Lung microvascular endothelial cell (primary cell): Measurements from ENCODE around the gene ASB18. TPM values are rescaled to one million over a fixed set of nuclear protein-coding genes. Genes with fewer than 3 reads are reported as not detected.
A peak's percentile ranks its signal among the peaks of the same experiment; 100 is the strongest.
"Not testable (repeated sequence)": the region's sequence is repeated elsewhere in the genome, so short reads cannot be mapped to it uniquely, and the experiment has no call there.

Source experiments
- DNase-seq, 2 donors: peaks; one replicate each; pipeline versions ENCODE4 v3.0.0 to v3.0.0-alpha.2; 2010; ENCODE audit warnings: low read depth in 2 of 2
- total RNA-seq: library from RNA; depleted of rRNA; stranded (reverse); fragments of >200 nt; gene quantifications from 2 replicates; pipeline ENCODE4 v1.2.1, GENCODE V29; 2014

ASB18 gene, protein sequence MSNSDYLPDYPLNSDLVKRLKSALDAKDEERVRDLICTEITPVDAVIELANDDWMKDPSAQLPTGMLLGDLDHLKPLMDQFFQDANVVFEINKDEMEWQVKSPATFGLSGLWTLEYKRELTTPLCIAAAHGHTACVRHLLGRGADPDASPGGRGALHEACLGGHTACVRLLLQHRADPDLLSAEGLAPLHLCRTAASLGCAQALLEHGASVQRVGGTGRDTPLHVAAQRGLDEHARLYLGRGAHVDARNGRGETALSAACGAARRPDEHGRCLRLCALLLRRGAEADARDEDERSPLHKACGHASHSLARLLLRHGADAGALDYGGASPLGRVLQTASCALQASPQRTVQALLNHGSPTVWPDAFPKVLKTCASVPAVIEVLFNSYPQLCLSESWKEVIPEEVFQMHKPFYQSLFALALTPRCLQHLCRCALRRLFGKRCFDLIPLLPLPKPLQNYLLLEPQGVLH
- not detected in 2 replicates for total RNA-seq

- DNase-seq = no peak
Measured at GRCh38 chr2:236264256-236264655, at the start of gene ASB18. ASB18 (minus strand) TSS chr2:236264406; CDS start chr2:236264345, 61 bp downstream.

GRCh38 chr2:236311286-236311685 lies 47.1 kb upstream of the ASB18 start:
- DNase-seq = no peak

DNA sequence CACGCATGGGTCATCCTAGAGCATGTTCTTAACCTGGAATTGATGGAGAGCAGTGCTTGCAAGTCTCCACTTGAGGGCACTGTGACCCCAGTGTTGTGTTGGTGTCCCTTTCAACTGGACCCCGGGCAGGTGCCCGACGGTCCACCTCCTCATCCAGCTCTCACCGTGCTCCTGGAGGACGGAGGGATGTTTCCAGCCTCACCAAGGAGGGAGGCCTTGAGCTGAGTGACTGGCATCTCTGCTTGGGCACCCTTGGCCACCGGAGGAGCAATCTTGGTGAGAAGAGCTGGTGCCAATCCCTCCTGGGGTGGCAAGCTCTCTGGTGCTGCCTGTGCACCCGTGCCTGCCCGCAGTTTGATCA lies 45.4 kb upstream of the ASB18 start:
- DNase-seq = peak; percentile 35 to 62

GRCh38 chr2:236308855-236309668 lies 44.9 kb upstream of the ASB18 start:
- DNase-seq = no peak

GRCh38 chr2:236307641-236308040 lies 43.4 kb upstream of the ASB18 start:
- no peak for DNase-seq

DNA sequence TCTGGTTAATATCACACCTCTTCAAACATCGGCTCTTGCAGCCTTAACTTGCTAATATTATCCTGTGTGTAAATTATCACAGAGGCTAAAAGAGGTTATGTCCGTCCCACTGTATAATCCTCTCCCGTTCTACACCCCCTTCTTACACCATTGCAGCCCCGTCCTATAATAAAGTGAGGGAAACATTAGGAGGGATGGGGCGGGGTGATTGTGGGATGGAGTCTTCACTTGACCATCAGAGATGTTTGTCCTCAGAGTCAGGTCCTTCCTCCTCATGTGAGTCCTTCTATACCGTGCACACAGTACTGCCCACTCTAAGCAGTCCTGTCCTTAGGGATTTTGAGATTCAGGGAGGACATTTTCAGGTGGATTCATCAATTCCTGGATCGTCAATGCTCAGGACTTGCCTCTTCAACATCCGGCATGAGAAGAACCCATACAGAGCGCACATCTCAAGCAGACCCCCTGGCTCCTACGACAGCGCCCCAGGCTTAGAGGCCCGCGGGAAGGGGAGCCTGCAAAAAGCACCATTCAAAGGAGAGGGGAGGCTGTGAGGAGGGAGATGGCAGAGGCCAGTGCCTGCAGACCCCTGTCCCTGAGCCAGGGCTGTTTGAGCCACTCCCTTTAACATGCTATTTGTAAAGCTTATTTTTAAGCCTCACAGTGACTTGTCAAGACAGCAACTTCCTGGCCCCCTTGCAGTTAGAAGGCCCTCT lies 42.8 kb upstream of the ASB18 start:
- no peak for DNase-seq

GRCh38 chr2:236305964-236306605 lies 41.9 kb upstream of the ASB18 start:
- DNase-seq = no peak

DNA sequence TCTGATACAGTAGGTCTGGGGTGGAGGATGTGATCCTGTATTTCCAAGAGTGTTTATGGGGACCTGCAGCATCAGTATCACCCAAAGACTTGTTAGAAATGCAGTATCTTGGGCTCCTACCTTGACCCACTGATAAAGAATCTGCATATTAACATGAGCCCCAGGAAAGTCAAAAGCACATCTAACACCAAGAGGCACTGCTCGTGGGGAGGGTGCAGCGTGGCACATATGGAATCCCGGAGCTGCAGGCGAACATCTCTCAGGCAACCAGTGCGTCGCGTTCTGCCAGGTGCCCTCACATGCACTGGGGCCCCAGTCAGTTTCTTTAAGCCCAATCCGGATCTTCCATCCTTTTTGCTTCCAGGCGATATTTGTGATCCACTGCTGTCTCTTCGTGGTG lies 41.3 kb upstream of the ASB18 start:
- DNase-seq = no peak

GRCh38 chr2:236303935-236304334 lies 39.7 kb upstream of the ASB18 start:
- DNase-seq = no peak

- no peak for DNase-seq
Measured at GRCh38 chr2:236302555-236302954, 38.3 kb upstream of the ASB18 start.

DNA sequence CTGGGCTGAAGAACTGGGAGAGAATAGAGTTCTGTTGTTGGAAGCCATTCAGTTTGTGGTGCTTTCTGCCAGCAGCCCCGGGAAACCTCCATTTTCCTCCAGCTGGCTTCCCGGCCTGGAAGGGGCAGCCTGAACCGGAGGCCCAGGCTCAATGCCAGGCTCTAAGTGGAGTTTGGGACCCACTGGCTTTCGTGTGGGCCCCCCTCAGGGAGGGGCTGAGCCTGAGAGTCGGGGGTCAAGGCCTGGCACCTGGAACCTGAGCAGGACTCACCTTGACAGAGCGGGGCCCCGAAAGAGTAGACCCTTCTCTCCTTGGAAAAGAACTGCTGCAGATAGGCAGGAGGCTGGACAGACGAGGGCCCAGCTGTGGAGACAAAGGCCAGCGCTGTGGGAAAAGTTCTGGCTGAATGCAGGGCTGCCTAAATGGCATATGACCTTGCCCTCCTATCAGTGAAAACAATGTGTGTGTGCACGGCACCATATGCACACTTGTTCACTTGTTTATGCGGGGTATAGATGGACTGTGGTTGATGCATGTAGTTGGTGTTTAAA lies 34.8 kb upstream of the ASB18 start:
- DNase-seq = no peak

- no peak for DNase-seq
Measured at GRCh38 chr2:236295481-236295880, 31.3 kb upstream of the ASB18 start.

- no peak for DNase-seq
Measured at GRCh38 chr2:236294647-236295046, 30.4 kb upstream of the ASB18 start.

DNA sequence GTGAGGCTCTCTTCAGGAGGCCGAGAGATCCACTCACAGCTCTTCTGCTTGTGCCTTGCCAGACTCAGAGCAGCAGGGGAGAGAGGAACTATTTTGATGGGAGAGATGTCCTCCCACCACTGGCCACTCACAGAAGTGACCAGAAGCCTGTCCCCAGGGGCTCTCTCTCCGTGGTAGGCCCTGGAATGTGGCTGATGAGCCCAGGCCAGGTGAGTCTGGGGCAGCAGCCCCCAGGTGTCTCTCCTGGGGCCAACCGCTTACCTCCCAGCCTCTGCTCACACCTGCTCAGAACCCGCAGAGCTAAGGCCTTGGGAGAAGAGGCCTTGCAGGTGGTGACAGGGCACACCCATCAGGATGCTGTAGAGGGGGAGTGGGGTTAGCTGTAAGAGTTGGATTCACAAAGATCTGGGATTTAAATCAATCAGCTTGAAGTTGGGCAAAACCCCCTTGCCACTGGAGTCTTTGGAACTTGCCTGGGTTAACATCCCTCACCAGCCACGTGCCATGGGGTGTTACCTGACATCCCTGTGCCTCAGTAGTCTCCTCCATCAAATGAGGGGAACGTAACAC lies 29.1 kb upstream of the ASB18 start:
- no peak for DNase-seq

DNA sequence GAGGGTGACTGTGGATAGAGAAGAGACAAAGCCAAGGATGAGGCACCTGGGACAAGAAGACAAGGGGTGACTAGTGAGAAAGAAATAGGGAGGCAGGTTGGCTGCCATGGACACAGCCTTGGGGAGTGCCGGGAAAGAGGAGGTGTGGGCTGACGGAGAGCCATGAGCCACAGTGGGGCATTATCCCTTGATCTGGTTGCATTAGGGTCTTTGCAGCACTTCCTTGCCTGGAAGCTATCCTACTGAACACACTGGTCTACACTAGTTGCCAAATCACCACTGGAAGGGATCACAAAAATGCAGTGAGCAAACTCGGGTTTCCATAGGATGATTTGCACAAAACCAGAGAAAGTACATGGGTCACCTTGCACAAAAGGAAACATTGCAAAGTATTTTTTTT lies 27.7 kb upstream of the ASB18 start:
- no peak for DNase-seq

DNA sequence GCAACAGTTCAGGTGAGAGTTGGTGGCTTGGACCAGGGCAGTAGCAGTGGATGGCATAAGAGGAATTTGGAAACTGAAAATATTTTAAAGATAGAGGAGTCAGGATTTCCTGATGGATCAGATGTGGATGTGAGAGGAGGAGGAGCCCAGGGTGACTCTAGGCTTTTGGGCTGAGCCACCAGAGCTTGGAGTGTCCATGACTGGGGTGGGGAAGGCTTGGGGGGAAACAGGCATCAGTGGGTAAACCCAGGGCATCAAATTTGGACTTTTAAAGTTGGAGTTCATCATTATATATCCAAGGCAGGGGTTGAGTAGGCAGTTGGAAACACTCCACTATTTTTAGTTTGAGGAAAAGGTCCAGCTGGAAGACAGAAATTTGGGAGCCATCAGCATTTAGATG lies 27.3 kb upstream of the ASB18 start:
- DNase-seq = no peak

DNA sequence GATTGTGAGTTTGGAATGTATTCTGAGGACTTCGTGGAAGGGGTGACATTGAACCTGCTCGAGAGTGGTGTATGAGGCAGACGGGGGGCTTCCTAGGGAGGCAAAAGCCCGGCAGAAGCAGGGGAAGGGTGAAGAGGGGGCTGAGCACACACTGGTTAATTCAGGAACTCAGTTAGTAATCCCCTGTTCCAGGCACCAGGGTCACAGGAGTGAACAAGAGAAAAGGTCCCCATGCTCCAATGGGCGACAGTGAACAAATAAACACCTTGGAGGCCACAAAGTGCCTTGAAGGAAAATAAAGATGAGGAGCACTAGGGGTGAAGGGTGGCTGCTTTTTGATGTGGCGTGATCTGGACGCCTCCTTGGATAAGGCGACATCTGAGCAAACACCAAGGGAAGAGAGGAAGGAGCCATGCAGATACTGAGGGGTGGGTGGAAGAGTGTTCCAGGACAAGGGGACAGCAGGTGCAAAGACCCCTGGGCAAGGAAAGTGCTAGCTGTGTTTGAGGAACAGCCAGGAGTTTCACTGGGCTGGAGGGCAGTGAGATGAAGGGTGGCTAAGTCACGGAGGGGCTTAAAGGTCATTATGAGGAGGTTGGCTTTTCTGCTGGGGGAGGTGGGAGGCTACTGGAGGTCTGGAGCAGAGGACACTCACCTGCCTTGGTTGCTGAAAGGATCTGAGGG lies 26.7 kb upstream of the ASB18 start:
- no peak for DNase-seq

DNA sequence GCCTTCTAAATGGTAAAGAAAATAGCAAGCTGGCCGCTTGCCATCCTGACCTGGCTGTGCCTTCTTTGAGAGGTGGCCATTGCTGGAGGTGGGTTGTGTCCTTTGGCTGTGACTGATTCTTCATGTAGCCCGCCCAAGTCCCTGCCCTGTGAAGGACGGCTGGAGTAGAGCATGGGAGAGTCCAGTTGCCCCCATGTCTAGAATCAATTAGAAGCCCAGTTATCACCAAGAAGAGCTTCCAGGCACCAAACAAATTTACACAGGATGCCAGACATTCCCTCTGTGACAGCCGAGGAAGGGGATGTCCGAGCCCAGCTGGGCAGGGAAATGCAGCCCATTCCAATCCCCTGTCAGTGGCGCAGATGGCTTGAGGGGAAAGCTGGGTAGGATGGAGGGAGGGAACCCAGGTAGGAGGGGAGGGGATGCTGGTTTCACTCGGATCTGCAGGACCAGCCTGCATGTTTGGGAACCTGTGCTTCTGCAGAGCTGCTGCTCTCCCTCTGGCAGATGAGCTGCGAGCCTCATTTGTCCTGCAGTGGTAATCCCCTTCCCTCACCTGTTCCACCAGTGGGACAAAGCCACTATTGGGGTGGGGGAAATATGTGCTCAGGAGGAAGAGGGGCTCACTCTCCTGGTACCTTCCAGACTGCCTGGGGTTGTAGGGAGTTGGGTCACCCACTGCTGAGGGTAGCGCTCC lies 25.7 kb upstream of the ASB18 start:
- DNase-seq = no peak

GRCh38 chr2:236288373-236288772 lies 24.2 kb upstream of the ASB18 start:
- DNase-seq = not testable (repeated sequence)

DNA sequence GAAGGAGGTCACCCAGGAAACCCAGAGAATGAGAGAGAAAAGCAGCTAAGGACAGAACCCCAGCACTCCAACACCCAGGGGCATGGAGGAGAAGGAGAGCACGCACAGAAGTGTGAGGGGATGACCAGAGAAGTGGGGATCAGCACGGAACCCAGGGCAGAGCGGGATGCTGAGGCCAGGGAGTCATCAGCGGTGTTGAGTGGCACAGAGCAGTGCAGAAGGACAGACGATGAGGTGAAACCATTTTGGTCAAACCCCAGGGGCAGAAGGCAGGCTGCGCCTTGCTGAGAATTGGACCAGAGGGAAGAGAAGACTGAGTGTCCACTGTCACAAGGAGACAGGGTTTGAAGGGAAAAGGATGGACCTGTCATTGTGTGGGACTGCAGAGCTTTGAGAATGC lies 23.4 kb upstream of the ASB18 start:
- no peak for DNase-seq
